Body of pancreas (tissue), 4 donors: ENCODE measurements around the gene HLF. TPM values are rescaled to one million over a fixed set of nuclear protein-coding genes. Genes with fewer than 3 reads are reported as not detected.

Experiments
- ATAC-seq: fragments of 150-250 bp; one replicate; pipeline ENCODE4 v1.9.1; 2016
- DNase-seq, 4 donors: peaks; one replicate each; pipeline ENCODE4 v3.0.0-alpha.2; 2019
- H3K27ac ChIP-seq, 4 donors: fragments of 200-600 bp; sonication (generic); 1 replicate in 3 of 4; 2 replicates in 1 of 4; pipeline versions ENCODE4 v1.5.1 to v1.6.1; 2016 to 2019; ENCODE audit warnings: mild to moderate bottlenecking in 1 of 4, mixed read lengths in 1 of 4, moderate library complexity in 1 of 4
- H3K27me3 ChIP-seq, 2 donors: fragments of 200-600 bp; sonication (generic); one replicate each; pipeline ENCODE4 v1.6.0; 2016; ENCODE audit warnings: mild to moderate bottlenecking in 1 of 2
- H3K36me3 ChIP-seq, 2 donors: fragments of 200-600 bp; sonication (generic); replicated peaks in 1 of 2; 2 replicates each; pipeline ENCODE4 v1.5.1; 2016; ENCODE audit warnings: low read depth in 2 of 2; ENCODE audit not compliant: insufficient read depth in 1 of 2
- H3K4me1 ChIP-seq: fragments of 200-600 bp; sonication (generic); one replicate; pipeline ENCODE4 v1.6.0; 2016
- H3K4me3 ChIP-seq, 2 donors: fragments of 200-600 bp; sonication (generic); 1 replicate in 1 of 2; 2 replicates in 1 of 2; pipeline ENCODE4 v1.5.1; 2016 to 2019
- H3K9me3 ChIP-seq, 3 donors: fragments of 200-600 bp; sonication (generic); 1 replicate in 2 of 3; 2 replicates in 1 of 3; pipeline ENCODE4 v1.5.1; 2016
- CTCF ChIP-seq, 7 experiments: fragments of 450-650 bp in 4 of 7; fragments of 200-600 bp in 3 of 7; sonication (generic) in 3 of 7; IDR thresholded peaks; one replicate each; pipeline ENCODE4 v1.5.1; 2016 to 2019; ENCODE audit warnings: antibody characterized with exemption in 7 of 7
- POLR2A ChIP-seq, 3 donors: fragments of 450-650 bp; IDR thresholded peaks; one replicate each; pipeline ENCODE4 v1.6.1; 2016; ENCODE audit warnings: antibody characterized with exemption in 3 of 3, mild to moderate bottlenecking in 2 of 3
- WGBS, 2 donors: methylation state at CpG; one replicate each; pipeline ENCODE4 v1.1.5; 2017; 5-methylcytosine and 5-hydroxymethylcytosine counted together
- intact Hi-C: fragments of 100-400 bp; cut with DNase I; formaldehyde crosslinking; loops from one replicate; pipeline ENCODE4 v1.15.1; 2023
- total RNA-seq, 2 donors: library from RNA; depleted of rRNA; stranded (reverse); fragments of >200 nt; gene quantifications; one replicate each; pipeline ENCODE4 v1.1.0, GENCODE V29; 2016

Gene HLF
- total RNA-seq, 2 donors from 2014 or later: 4.2 to 4.9 TPM

GRCh38 chr17:55351226-55351625 lies 86.5 kb downstream of the HLF start:
- ATAC-seq: no peak
- no peaks in the 10 kb centered on the region for H3K27me3 ChIP-seq
- intact Hi-C loops: no loop called here
- no peaks in the 10 kb centered on the region for H3K9me3 ChIP-seq
- H3K4me1 ChIP-seq: no peaks in the 10 kb centered on the region
- H3K27ac ChIP-seq: no peak overlapping the region
- no peak for DNase-seq
- TF ChIP-seq POLR2A (IDR thresholded peaks at IDR 0.05): no peak
- TF ChIP-seq CTCF (IDR thresholded peaks at IDR 0.05): no peak
- 73 to 80% methylated on average over 1 of the region's 1 CpG for WGBS, 2 donors
- no peaks in the 10 kb centered on the region for H3K36me3 ChIP-seq
- H3K4me3 ChIP-seq: no peak overlapping the region

- DNase-seq (no peak), ATAC-seq (no peak)
- intact Hi-C loops: no loop called here
- H3K9me3 ChIP-seq: no peaks in the 10 kb centered on the region
- no peaks in the 10 kb centered on the region for H3K4me1 ChIP-seq
- H3K4me3 ChIP-seq: no peak overlapping the region
- no peak overlapping the region for H3K27ac ChIP-seq
- no peaks in the 10 kb centered on the region for H3K36me3 ChIP-seq
- WGBS, 2 donors: 42 to 57% methylated on average over 1 of the region's 1 CpG
- no peak for TF ChIP-seq POLR2A (IDR thresholded peaks at IDR 0.05)
- TF ChIP-seq CTCF (IDR thresholded peaks at IDR 0.05): no peak
- no peaks in the 10 kb centered on the region for H3K27me3 ChIP-seq
These were observed 89.2 kb downstream of the HLF start for GRCh38 chr17:55354010-55354409.

GRCh38 chr17:55354941-55355340 lies 90.2 kb downstream of the HLF start:
- Histone ChIP-seq H3K9me3 (no peaks in the 10 kb centered on the region), H3K27ac (no peak overlapping the region), H3K4me3 (no peak overlapping the region), H3K27me3 (no peaks in the 10 kb centered on the region), H3K36me3 (no peaks in the 10 kb centered on the region), H3K4me1 (no peaks in the 10 kb centered on the region)
- WGBS, 2 donors: 73 to 77% methylated on average over 2 of the region's 2 CpGs
- intact Hi-C loops: no loop called here
- DNase-seq (no peak), ATAC-seq (no peak)
- TF ChIP-seq POLR2A (IDR thresholded peaks at IDR 0.05): no peak

GRCh38 chr17:55356434-55357328 lies 91.9 kb downstream of the HLF start:
- Histone ChIP-seq H3K27me3 (no peaks in the 10 kb centered on the region), H3K4me3 (no peak overlapping the region), H3K36me3 (no peaks in the 10 kb centered on the region), H3K9me3 (peaks cover 0 to 7% (median 0%) of the 10 kb centered on the region in 3 donors), H3K4me1 (no peaks in the 10 kb centered on the region), H3K27ac (no peak overlapping the region)
- peak; percentile 47 for ATAC-seq
- TF ChIP-seq CTCF (IDR thresholded peaks at IDR 0.05): peak; percentile 34 to 71 (median 64)
- no peak for TF ChIP-seq POLR2A (IDR thresholded peaks at IDR 0.05)
- peak; percentile 62 to 81 (median 72) for DNase-seq
- intact Hi-C loops: no loop called here
- WGBS, 2 donors: 22 to 25% methylated on average over 3 of the region's 3 CpGs

GRCh38 chr17:55360971-55361370 lies 96.2 kb downstream of the HLF start:
- TF ChIP-seq CTCF (IDR thresholded peaks at IDR 0.05): no peak
- no peak for TF ChIP-seq POLR2A (IDR thresholded peaks at IDR 0.05)
- no peak for DNase-seq

More at GRCh38 chr17:55360971-55361370, 96.2 kb downstream of the HLF start:
- ATAC-seq: no peak
- Histone ChIP-seq H3K4me3 (no peak overlapping the region), H3K4me1 (no peaks in the 10 kb centered on the region), H3K27ac (no peak overlapping the region), H3K9me3 (peaks cover 0 to 7% (median 0%) of the 10 kb centered on the region in 3 donors), H3K36me3 (no peaks in the 10 kb centered on the region), H3K27me3 (no peaks in the 10 kb centered on the region)
- intact Hi-C loops: loop anchor here (10.0 kb wide), 1 partner anchor 154 kb away; the partner anchor contains the start of gene SMIM36
